GM10266 (cell line): Measurements from ENCODE around the gene CBX5.

Source experiments
- DNase-seq: peaks from one replicate; pipeline ENCODE4 v3.0.0; 2012; ENCODE audit errors: extremely low spot score
- TF ChIP-seq, protein P1 (sequence below): IDR thresholded peaks from 2 replicates; pipeline ENCODE4 v1.5.1; 2012; ENCODE audit warnings: mild to moderate bottlenecking, low read depth; ENCODE audit not compliant: control insufficient read depth, insufficient read depth; ENCODE audit errors: missing control alignments

CBX5 gene

DNA sequence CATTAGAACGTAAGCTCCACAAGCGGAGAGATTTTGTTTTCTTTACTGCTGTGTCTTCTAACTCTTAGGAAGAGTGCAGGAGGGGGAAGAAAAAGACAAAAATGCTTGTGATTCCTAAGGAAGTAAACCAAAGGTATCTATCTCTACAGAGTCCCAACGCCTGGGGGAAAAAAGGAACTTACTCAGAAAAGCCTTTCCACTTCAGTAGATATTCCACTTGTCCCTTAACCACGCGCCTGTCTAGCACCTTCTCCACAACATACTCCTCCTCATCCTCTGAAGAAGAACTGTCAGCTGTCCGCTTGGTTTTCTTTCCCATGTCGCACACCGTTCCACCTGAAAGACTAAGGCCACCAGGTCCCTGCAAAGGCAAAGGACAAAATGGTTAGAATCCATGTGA, 22.6 kb downstream of the CBX5 start:
- TF ChIP-seq, protein P1, sequence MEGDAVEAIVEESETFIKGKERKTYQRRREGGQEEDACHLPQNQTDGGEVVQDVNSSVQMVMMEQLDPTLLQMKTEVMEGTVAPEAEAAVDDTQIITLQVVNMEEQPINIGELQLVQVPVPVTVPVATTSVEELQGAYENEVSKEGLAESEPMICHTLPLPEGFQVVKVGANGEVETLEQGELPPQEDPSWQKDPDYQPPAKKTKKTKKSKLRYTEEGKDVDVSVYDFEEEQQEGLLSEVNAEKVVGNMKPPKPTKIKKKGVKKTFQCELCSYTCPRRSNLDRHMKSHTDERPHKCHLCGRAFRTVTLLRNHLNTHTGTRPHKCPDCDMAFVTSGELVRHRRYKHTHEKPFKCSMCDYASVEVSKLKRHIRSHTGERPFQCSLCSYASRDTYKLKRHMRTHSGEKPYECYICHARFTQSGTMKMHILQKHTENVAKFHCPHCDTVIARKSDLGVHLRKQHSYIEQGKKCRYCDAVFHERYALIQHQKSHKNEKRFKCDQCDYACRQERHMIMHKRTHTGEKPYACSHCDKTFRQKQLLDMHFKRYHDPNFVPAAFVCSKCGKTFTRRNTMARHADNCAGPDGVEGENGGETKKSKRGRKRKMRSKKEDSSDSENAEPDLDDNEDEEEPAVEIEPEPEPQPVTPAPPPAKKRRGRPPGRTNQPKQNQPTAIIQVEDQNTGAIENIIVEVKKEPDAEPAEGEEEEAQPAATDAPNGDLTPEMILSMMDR = no peak
- no peak for DNase-seq

DNA sequence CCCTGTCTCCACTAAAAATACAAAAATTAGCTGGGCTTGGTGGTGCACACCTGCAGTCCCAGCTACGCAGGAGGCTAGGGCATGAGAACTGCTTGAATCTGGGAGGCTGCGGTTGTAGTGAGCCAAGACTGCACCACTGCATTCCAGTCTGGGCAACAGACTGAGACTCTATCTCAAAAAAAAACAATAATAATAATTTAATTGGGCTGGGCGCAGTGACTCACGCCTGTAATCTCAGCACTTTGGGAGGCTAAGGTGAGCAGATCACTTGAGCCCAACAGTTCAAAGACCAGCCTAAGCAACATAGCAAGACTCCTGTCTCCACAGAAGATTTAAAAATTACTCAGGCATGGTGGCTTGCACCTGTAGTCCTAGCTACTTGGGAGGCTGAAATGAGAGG, 26.7 kb downstream of the CBX5 start:
- TF ChIP-seq, protein P1 = no peak

DNA sequence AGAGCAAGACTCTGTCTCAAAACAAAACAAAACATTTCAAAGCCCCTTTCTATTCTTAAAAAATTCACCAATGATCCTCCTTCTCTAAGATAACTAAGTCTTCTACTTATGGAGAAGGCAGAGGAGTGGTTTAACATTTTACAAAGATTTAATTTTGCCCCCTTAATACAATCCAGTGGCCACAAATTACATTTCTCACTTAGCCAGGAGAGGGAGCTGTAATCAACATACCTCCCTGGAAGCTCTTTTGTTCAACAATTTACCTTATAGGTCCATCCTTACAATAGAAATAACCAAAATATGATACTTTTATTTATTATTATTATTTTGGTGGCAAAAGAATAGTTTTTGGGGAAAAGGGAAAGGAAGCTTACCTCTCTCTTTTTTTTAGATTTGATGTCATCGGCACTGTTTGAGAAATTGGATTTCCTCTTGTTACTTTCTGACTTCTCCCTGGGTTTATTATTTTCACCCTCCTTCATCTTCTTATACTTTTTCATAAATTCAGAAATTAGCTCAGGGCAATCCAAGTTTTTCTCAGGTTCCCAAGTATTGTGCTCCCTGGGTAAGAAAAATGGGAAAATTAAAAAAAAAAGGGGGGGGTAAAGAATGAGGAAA, 28.1 kb downstream of the CBX5 start:
- DNase-seq = peak; percentile 54

More for the DNA sequence above, 26.7 kb downstream of the CBX5 start:
- DNase-seq = no peak

DNA sequence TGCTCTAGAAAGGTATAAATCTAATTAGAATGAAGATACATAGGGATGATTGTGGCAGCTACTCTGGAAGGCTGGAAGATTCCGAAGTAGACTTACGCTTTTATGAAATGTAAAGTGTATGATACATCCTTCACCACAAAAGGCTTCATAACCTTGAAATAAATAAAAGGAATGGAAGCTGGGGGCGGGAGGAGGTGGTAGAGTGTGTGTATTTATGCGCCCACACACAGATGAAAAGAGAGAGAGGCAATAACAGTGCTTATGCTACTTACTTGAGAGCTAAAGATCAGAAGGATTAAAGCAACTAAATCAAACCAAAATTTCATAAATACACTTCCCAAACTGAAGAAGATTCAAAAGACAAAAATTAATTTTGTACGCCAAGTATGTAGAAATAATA, 30.4 kb downstream of the CBX5 start:
- DNase-seq = no peak
- TF ChIP-seq, protein P1 = no peak

More for the DNA sequence above, 28.1 kb downstream of the CBX5 start:
- TF ChIP-seq, protein P1 = peak; percentile 60

DNA sequence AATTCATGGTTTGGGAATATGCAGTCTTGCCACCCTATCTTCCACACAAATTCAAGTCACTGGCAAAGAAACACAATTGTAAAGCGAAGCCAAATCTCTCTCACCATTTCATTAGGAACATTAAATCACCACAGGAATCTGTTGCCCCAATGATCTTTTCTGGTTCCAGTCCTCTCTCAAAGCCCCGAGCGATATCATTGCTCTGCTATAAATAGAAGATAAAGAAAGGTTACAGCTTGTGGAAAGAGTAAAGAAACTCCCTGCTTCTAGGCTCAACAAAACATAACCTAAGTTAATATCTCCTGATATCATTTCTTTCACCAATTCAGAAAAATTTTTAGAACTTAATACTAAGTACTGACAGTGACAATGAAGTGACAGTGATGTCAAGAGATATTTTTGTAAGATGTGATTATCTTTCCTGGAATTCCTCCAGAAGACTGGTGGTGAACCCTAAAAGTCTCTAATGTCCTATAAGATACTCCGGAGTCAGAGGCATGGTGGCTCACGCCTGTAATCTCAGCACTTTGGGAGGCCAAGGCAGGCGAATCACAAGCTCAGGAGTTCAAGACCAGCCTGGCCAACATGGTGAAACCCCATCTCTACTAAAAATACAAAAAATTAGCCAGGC, 33.8 kb downstream of the CBX5 start:
- DNase-seq = no peak
- TF ChIP-seq, protein P1 = no peak

DNA sequence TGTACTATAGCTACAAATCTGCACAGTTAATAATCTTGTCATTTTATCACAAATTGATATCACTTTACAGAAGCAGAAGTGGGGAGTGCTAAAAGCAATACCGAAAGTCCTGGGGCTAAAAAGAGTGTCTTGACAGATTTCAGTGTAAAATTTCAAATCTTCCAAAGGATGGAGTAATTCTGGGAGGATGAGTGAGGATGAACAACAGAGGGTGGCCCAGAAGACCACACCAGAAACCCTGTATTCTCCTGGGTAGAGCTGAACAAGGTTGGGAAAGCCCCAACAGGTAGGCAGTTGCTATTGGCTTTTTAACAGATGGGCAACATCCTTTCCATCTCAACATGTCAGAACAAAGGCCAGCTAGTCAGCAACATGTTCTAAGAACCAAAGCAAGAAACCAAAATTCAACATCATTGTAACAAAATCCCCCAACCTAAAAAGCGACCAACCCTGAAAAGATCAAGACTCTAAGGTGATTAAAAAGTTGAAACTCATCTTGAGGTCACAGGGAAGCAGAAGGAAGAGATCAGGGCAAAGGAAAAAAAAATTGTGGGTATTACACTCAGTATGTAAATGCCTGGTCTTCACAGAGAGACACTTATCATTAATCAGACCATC, 38.8 kb downstream of the CBX5 start:
- DNase-seq = no peak
- TF ChIP-seq, protein P1 = no peak

DNA sequence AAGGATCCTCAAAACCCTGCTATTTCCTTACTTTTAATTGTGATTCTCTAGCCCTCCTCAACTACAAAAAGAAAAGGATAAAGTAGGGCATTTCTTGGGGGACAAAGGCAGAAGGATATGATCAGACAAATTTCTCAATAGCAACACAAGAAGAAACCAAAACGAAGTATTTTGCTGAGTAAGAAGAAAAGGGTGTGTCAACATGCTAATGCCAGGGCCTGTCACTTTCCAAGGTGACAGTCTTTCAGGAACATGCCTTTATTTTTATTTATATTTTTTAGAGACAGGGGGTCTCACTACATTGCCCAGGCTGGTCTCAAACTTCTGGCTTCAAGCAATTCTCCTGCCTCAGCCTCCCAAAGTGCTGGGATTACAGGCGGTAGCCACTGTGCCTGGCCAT, 39.8 kb downstream of the CBX5 start:
- no peak for DNase-seq
- TF ChIP-seq, protein P1 = no peak
